PFSK-1 (cell line): ENCODE measurements around the gene TRAPPC5.

ENCODE experiments used
- FOXP2 ChIP-seq: optimal IDR thresholded peaks from 2 replicates; pipeline ENCODE3; 2011; ENCODE audit warnings: borderline replicate concordance, control low read depth, inconsistent platforms; ENCODE audit not compliant: insufficient read depth; ENCODE audit errors: extremely low read length, extremely low read depth
- POLR2AphosphoS5 ChIP-seq: IDR thresholded peaks from 2 replicates; pipeline ENCODE4 v1.6.1; 2012; ENCODE audit warnings: low read depth, mild to moderate bottlenecking, control low read depth, low read length, moderate library complexity
- SIN3A ChIP-seq: IDR thresholded peaks from 2 replicates; pipeline ENCODE4 v1.6.1; 2012; ENCODE audit warnings: mild to moderate bottlenecking, low read length, moderate library complexity, borderline replicate concordance; ENCODE audit not compliant: insufficient read depth
- TAF1 ChIP-seq: IDR thresholded peaks from 2 replicates; pipeline ENCODE4 v1.6.1; 2012; ENCODE audit warnings: low read length, control low read depth, borderline replicate concordance; ENCODE audit not compliant: insufficient read depth
- TF ChIP-seq, protein P1 (sequence below), 2 experiments: IDR thresholded peaks; 2 replicates each; pipeline versions ENCODE4 v1.6.1 to v1.8.0; 2011 to 2012; ENCODE audit warnings: low read depth in 2 of 2, low read length in 2 of 2, control low read depth in 1 of 2, inconsistent platforms in 1 of 2, mild to moderate bottlenecking in 1 of 2, moderate library complexity in 1 of 2; ENCODE audit not compliant: insufficient read depth in 1 of 2

TRAPPC5 gene

DNA sequence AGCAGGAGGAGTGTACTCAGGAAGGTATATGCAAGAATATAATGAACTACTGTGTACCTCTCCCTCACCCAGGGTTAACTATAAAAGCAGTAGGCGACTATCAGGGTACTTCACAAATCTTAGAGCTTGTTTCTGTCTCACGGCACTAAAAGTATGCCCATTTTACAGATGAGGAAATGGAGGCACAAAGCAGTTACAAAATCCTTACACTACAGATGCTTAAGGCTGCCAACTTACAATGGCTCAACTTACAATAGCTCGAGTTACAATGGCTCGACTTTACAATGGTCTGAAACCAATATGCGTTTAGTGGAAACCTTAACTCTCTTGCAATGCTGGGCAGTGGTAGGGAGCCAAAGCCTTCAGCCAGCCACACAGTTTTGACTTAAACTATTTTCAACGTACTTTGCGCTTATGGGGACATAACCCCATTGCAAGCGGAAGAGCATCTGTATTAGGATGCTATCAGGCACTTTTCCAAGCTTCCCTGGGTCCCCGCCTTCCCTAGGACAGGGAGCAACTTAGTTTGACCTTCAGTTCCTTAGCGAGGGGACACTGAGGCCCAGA, 17.2 kb downstream of the TRAPPC5 start:
- TF ChIP-seq SIN3A (no peak), TAF1 (no peak), FOXP2 (no peak), POLR2AphosphoS5 (no peak)
- TF ChIP-seq, protein P1, sequence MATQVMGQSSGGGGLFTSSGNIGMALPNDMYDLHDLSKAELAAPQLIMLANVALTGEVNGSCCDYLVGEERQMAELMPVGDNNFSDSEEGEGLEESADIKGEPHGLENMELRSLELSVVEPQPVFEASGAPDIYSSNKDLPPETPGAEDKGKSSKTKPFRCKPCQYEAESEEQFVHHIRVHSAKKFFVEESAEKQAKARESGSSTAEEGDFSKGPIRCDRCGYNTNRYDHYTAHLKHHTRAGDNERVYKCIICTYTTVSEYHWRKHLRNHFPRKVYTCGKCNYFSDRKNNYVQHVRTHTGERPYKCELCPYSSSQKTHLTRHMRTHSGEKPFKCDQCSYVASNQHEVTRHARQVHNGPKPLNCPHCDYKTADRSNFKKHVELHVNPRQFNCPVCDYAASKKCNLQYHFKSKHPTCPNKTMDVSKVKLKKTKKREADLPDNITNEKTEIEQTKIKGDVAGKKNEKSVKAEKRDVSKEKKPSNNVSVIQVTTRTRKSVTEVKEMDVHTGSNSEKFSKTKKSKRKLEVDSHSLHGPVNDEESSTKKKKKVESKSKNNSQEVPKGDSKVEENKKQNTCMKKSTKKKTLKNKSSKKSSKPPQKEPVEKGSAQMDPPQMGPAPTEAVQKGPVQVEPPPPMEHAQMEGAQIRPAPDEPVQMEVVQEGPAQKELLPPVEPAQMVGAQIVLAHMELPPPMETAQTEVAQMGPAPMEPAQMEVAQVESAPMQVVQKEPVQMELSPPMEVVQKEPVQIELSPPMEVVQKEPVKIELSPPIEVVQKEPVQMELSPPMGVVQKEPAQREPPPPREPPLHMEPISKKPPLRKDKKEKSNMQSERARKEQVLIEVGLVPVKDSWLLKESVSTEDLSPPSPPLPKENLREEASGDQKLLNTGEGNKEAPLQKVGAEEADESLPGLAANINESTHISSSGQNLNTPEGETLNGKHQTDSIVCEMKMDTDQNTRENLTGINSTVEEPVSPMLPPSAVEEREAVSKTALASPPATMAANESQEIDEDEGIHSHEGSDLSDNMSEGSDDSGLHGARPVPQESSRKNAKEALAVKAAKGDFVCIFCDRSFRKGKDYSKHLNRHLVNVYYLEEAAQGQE (IDR thresholded peaks at IDR 0.05; ENCODE audit: insufficient read depth in 1 of 2, low read depth in 2 of 2, low read length in 2 of 2) = no peak

DNA sequence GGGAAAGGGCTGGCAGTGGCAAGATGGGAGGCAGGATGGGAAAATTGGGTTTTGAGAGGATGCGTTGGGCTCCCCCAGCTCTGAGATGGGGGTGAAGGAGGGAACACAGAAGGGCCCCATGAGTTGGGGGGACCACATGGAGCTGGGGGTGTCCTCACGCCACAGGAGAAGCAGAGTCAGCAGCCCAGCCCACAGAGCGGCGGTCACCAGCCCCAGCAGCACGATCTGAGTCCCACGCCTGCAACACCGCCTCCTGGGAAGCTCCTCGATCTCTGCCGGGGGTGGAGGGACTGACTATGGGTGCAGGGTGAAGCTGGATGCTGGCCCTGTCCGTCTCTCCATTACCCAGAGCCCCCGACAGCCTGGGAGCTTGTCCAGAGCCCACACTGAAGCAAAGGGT, 17.9 kb downstream of the TRAPPC5 start:
- TF ChIP-seq FOXP2 (no peak), TAF1 (no peak), POLR2AphosphoS5 (no peak), SIN3A (no peak)
- TF ChIP-seq, protein P1 (IDR thresholded peaks at IDR 0.05; ENCODE audit: insufficient read depth in 1 of 2, low read depth in 2 of 2, low read length in 2 of 2) = no peak

DNA sequence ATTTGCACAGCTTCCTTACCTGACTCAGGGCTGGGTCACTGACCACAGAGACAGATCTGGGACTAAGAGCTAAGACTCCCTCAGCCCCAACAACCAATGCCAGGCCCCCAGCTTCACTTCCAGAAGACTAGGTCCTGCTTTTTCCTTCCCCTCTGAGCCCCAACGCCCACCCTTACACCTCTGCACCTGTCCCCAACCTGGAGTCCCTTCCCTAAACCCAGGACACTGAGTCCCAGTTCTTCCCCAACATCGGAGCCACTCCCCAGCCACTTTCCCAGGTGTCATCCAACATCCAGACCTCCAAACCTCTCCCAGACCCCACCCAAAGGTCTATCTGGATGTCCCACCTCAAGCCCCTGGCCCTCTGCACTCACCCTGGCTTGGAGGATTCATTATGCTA, 18.4 kb downstream of the TRAPPC5 start:
- TF ChIP-seq POLR2AphosphoS5 (no peak), SIN3A (no peak), FOXP2 (no peak), TAF1 (no peak)
- TF ChIP-seq, protein P1 (IDR thresholded peaks at IDR 0.05; ENCODE audit: insufficient read depth in 1 of 2, low read depth in 2 of 2, low read length in 2 of 2) = no peak

DNA sequence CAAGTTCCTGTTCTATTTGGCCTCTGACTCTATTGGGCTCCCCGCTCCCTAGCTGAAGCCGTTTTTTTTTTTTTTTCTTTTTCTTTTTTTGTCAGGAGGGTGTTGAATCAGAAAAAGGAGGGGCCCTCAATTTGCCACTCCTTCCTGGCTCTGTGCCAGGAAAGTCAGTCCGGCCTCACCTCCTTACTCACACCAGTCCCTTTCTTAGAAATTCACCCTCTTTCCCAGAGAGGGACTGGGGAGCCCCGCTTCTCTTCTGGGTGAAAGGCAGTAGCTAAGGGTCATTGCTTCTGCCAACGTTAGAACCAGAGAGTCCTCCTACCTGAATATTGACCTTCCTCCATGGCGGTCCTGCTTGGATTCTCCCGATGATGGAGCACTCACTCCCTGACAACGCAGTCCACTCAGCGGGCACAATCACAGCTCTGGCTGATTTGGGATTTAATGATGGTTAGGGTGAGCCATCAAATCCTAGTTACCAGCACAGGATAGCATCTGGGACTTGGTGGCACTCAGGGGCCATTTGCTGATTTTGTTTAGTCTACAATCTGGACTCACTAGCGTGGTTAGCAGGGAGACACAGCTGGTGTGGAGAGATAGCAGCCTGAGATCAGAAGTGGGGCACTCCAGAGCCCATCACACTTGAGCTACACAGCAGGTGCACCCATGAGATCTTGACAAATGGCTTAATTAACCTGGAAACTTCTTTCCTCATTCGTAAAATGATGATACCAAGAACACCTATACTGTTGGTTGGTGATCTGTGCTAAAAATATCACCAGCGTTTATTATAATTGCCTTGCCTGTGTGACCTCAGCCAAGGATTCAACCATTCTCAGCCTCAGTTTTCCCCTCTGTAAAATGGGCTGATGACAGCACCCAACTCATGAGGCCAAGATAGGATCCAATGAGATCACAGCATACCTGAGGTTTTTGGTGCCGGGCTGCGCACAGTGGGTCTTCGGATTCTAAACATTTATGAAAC, 19.1 kb downstream of the TRAPPC5 start:
- TF ChIP-seq FOXP2 (no peak), TAF1 (no peak), SIN3A (no peak), POLR2AphosphoS5 (no peak)
- TF ChIP-seq, protein P1 (IDR thresholded peaks at IDR 0.05; ENCODE audit: insufficient read depth in 1 of 2, low read depth in 2 of 2, low read length in 2 of 2) = no peak
